SU-DHL-6 (cell line): ENCODE measurements around the gene UNC5A.

Experiments used
- H2AFZ ChIP-seq: fragments of 200-600 bp; sonication (generic); 2 replicates; pipeline ENCODE4 v1.6.1; 2014; ENCODE audit warnings: low read depth, mild to moderate bottlenecking, moderate library complexity, mixed read lengths, antibody characterized with exemption, low read length; ENCODE audit not compliant: severe bottlenecking
- H3F3A ChIP-seq: fragments of 200-600 bp; shearing (Covaris generic); 2 replicates; pipeline ENCODE4 v1.6.0; 2016; ENCODE audit warnings: antibody characterized with exemption, mild to moderate bottlenecking; ENCODE audit not compliant: insufficient read depth
- H3K27ac ChIP-seq: fragments of 200-600 bp; sonication (generic); 2 replicates; pipeline ENCODE4 v1.5.1; 2016; ENCODE audit warnings: low read depth, mild to moderate bottlenecking, low read length, moderate library complexity, mixed read lengths
- H3K27me3 ChIP-seq: fragments of 200-600 bp; sonication (generic), shearing (Covaris generic); 2 replicates; pipeline ENCODE4 v1.6.0; 2014; ENCODE audit warnings: mild to moderate bottlenecking, low read length
- H3K36me3 ChIP-seq: fragments of 200-600 bp; sonication (generic); 2 replicates; pipeline ENCODE4 v1.6.1; 2014; ENCODE audit warnings: mild to moderate bottlenecking, low read length, mixed read lengths
- H3K4me2 ChIP-seq: fragments of 300-600, 200-600 bp; shearing (Covaris generic), sonication (generic); 2 replicates; pipeline ENCODE4 v1.6.0; 2014; ENCODE audit warnings: low read length, low read depth, mild to moderate bottlenecking; ENCODE audit not compliant: poor library complexity, severe bottlenecking
- H3K4me3 ChIP-seq: fragments of 200-600 bp; sonication (generic); 2 replicates; pipeline ENCODE4 v1.5.1; 2014; ENCODE audit warnings: antibody characterized with exemption, low read length, mild to moderate bottlenecking, mixed read lengths; ENCODE audit not compliant: insufficient read depth, poor library complexity, severe bottlenecking
- H3K79me2 ChIP-seq: fragments of 200-600 bp; sonication (generic); 2 replicates; pipeline ENCODE4 v1.6.1; 2014; ENCODE audit warnings: mild to moderate bottlenecking, low read length, moderate library complexity; ENCODE audit not compliant: insufficient read depth
- H3K9ac ChIP-seq: fragments of 200-600 bp; sonication (generic); 2 replicates; pipeline ENCODE4 v1.7.0; 2014; ENCODE audit warnings: mild to moderate bottlenecking, low read length
- H3K9me2 ChIP-seq: fragments of 200-600 bp; sonication (generic); replicated peaks from 2 replicates; pipeline ENCODE4 v1.6.1; 2014; ENCODE audit warnings: low read length; ENCODE audit not compliant: insufficient read depth
- H3K9me3 ChIP-seq: fragments of 200-600 bp; sonication (generic); 2 replicates; pipeline ENCODE4 v1.6.1; 2014; ENCODE audit warnings: low read length, mixed read lengths; ENCODE audit not compliant: insufficient read depth
- H4K20me1 ChIP-seq: fragments of 200-600 bp; sonication (generic); 2 replicates; pipeline ENCODE4 v1.6.1; 2014; ENCODE audit warnings: low read depth, mild to moderate bottlenecking, antibody characterized with exemption, low read length, moderate library complexity, mixed read lengths
- CTCF ChIP-seq: fragments of 200-600 bp; sonication (generic); IDR thresholded peaks from one replicate; pipeline ENCODE4 v1.5.1; 2017; ENCODE audit warnings: antibody characterized with exemption, mild to moderate bottlenecking, low read length, moderate library complexity; ENCODE audit not compliant: insufficient read depth, poor library complexity, severe bottlenecking
- EZH2phosphoT487 ChIP-seq: fragments of 200-600 bp; sonication (generic), shearing (Covaris generic); conservative IDR thresholded peaks from 2 replicates; pipeline ENCODE4 v1.6.1; 2018; ENCODE audit warnings: mild to moderate bottlenecking, antibody characterized with exemption, low read length, moderate library complexity, mixed read lengths

Gene UNC5A

GRCh38 chr5:176883700-176884570 lies 73.6 kb downstream of the UNC5A start:
- no peak for TF ChIP-seq EZH2phosphoT487
- no peak for TF ChIP-seq CTCF
- no peaks in the 10 kb centered on the region for H4K20me1 ChIP-seq

DNA sequence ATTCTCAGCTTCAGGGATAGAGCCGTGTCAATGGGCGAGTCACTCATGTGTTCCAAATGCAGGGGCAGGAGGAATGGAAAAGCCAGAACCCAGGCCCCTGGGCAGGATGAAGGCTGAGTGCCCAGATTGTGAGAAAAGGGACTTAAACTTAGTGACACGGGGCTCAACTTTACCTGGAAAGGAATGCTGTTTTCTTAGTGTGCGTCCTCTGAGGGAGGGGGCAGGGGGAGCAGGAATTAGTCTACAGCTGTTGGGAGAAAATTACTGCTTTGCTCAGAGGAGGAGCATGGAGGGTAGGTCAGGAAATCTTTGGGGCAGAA lies 74.2 kb downstream of the UNC5A start:
- no peaks in the 10 kb centered on the region for H3K9me2 ChIP-seq
- no peaks in the 10 kb centered on the region for H3K9me3 ChIP-seq
- no peak overlapping the region for H2AFZ ChIP-seq
- no peaks in the 10 kb centered on the region for H3K79me2 ChIP-seq
- no peak overlapping the region for H3K9ac ChIP-seq
- no peak overlapping the region for H3K4me3 ChIP-seq
- H3K27me3 ChIP-seq: no peaks in the 10 kb centered on the region
- no peak overlapping the region for H3K27ac ChIP-seq
- no peaks in the 10 kb centered on the region for H4K20me1 ChIP-seq
- no peak overlapping the region for H3K4me2 ChIP-seq
- TF ChIP-seq EZH2phosphoT487: no peak
- no peak for TF ChIP-seq CTCF
- H3F3A ChIP-seq: no peaks in the 10 kb centered on the region
- H3K36me3 ChIP-seq: no peaks in the 10 kb centered on the region

More at GRCh38 chr5:176883700-176884570, 73.6 kb downstream of the UNC5A start:
- Histone ChIP-seq H3K27me3 (no peaks in the 10 kb centered on the region), H3K9ac (no peak overlapping the region), H3K4me3 (no peak overlapping the region), H3K9me2 (no peaks in the 10 kb centered on the region), H3K27ac (no peak overlapping the region), H3K36me3 (no peaks in the 10 kb centered on the region), H3K79me2 (no peaks in the 10 kb centered on the region), H3K9me3 (no peaks in the 10 kb centered on the region), H2AFZ (no peak overlapping the region), H3F3A (no peaks in the 10 kb centered on the region), H3K4me2 (no peak overlapping the region)

GRCh38 chr5:176886336-176887251 lies 76.2 kb downstream of the UNC5A start:
- Histone ChIP-seq H2AFZ (no peak overlapping the region), H3K79me2 (no peaks in the 10 kb centered on the region), H3K36me3 (no peaks in the 10 kb centered on the region)

More at GRCh38 chr5:176886336-176887251, 76.2 kb downstream of the UNC5A start:
- no peak overlapping the region for H3K4me3 ChIP-seq
- no peaks in the 10 kb centered on the region for H4K20me1 ChIP-seq
- H3K4me2 ChIP-seq: no peak overlapping the region
- no peaks in the 10 kb centered on the region for H3K27me3 ChIP-seq
- no peak overlapping the region for H3K9ac ChIP-seq
- no peak overlapping the region for H3K27ac ChIP-seq
- no peaks in the 10 kb centered on the region for H3F3A ChIP-seq
- H3K9me2 ChIP-seq: no peaks in the 10 kb centered on the region
- TF ChIP-seq EZH2phosphoT487: no peak
- no peak for TF ChIP-seq CTCF
- H3K9me3 ChIP-seq: no peaks in the 10 kb centered on the region
